ENCODE results near the gene ELP6.

The ELP6 gene

GRCh38 chr3:47536221-47536891, 22.8 kb upstream of the ELP6 start:
- no peak overlapping the region for H3K9ac ChIP-seq (ENCODE audit: low read length)
- H4K20me1 ChIP-seq (ENCODE audit: insufficient read depth, low read length), result no peaks in the 10 kb centered on the region
- H3K36me3 ChIP-seq (replicated peaks; ENCODE audit: low read depth, low read length), result no peaks in the 10 kb centered on the region
- H2AFZ ChIP-seq (ENCODE audit: low read depth, low read length), result no peak overlapping the region
- H3K4me2 ChIP-seq (ENCODE audit: low read length), result no peak overlapping the region
- no peaks in the 10 kb centered on the region for H3K9me3 ChIP-seq (ENCODE audit: insufficient read depth, low read length)
- no peak overlapping the region for H3K27ac ChIP-seq (ENCODE audit: low read length)
- H3K4me1 ChIP-seq (ENCODE audit: low read length), result peaks cover 8% of the 10 kb centered on the region; the same call in 1 of the 2 replicates
- H3K79me2 ChIP-seq (ENCODE audit: low read length), result no peaks in the 10 kb centered on the region
- TF ChIP-seq, protein P1, sequence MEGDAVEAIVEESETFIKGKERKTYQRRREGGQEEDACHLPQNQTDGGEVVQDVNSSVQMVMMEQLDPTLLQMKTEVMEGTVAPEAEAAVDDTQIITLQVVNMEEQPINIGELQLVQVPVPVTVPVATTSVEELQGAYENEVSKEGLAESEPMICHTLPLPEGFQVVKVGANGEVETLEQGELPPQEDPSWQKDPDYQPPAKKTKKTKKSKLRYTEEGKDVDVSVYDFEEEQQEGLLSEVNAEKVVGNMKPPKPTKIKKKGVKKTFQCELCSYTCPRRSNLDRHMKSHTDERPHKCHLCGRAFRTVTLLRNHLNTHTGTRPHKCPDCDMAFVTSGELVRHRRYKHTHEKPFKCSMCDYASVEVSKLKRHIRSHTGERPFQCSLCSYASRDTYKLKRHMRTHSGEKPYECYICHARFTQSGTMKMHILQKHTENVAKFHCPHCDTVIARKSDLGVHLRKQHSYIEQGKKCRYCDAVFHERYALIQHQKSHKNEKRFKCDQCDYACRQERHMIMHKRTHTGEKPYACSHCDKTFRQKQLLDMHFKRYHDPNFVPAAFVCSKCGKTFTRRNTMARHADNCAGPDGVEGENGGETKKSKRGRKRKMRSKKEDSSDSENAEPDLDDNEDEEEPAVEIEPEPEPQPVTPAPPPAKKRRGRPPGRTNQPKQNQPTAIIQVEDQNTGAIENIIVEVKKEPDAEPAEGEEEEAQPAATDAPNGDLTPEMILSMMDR (IDR thresholded peaks at IDR 0.05; ENCODE audit: low read depth, low read length), result no peak
- TF ChIP-seq EZH2phosphoT487 (IDR thresholded peaks at IDR 0.05; ENCODE audit: low read depth), result no peak
- no peaks in the 10 kb centered on the region for H3K27me3 ChIP-seq (ENCODE audit: low read depth, low read length)
- no peak overlapping the region for H3K4me3 ChIP-seq (ENCODE audit: low read length)

DNA sequence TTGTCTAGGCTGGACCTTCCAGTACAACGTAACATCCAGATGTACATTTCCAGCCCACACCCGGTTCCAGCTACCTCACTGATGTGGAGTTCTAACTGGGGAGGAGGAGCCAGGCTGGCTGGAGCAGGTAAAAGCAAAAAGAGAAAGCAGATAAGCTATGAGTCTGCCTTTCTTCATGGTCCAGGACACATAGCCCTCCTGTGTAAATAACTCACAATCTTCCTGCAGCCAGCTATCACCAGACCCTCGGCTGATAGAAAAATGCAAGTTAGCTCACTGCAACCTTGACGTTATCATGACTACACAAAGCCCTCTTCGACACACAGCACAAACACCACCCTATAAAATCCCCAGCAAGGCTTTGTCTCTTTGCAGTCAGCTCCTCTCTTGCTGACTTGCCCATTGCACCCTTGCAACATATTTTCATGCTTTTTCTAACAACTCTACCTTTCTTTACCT, 20.5 kb upstream of the ELP6 start:
- H4K20me1 ChIP-seq (ENCODE audit: insufficient read depth, low read length), result no peaks in the 10 kb centered on the region
- no peak overlapping the region for H3K4me3 ChIP-seq (ENCODE audit: low read length)
- peaks cover 8% of the 10 kb centered on the region; the same call in 1 of the 2 replicates for H3K4me1 ChIP-seq (ENCODE audit: low read length)
- no peaks in the 10 kb centered on the region for H3K36me3 ChIP-seq (replicated peaks; ENCODE audit: low read depth, low read length)
- no peaks in the 10 kb centered on the region for H3K79me2 ChIP-seq (ENCODE audit: low read length)
- no peak overlapping the region for H3K27ac ChIP-seq (ENCODE audit: low read length)
- TF ChIP-seq, protein P1 (IDR thresholded peaks at IDR 0.05; ENCODE audit: low read depth, low read length), result no peak
- TF ChIP-seq EZH2phosphoT487 (IDR thresholded peaks at IDR 0.05; ENCODE audit: low read depth), result no peak
- no peaks in the 10 kb centered on the region for H3K27me3 ChIP-seq (ENCODE audit: low read depth, low read length)
- H3K9me3 ChIP-seq (ENCODE audit: insufficient read depth, low read length), result no peaks in the 10 kb centered on the region
- no peak overlapping the region for H2AFZ ChIP-seq (ENCODE audit: low read depth, low read length)
- H3K4me2 ChIP-seq (ENCODE audit: low read length), result no peak overlapping the region
- H3K9ac ChIP-seq (ENCODE audit: low read length), result no peak overlapping the region

- H4K20me1 ChIP-seq (ENCODE audit: insufficient read depth, low read length), result no peaks in the 10 kb centered on the region
These were observed 20.0 kb upstream of the ELP6 start for GRCh38 chr3:47533481-47533880.

GRCh38 chr3:47527952-47528725, 14.6 kb upstream of the ELP6 start:
- Histone ChIP-seq H3K79me2 (ENCODE audit: low read length) (no peaks in the 10 kb centered on the region), H3K27me3 (ENCODE audit: low read depth, low read length) (no peaks in the 10 kb centered on the region), H3K27ac (ENCODE audit: low read length) (no peak overlapping the region), H3K4me3 (ENCODE audit: low read length) (no peak overlapping the region), H3K36me3 (replicated peaks; ENCODE audit: low read depth, low read length) (no peaks in the 10 kb centered on the region), H3K9me3 (ENCODE audit: insufficient read depth, low read length) (no peaks in the 10 kb centered on the region), H3K4me2 (ENCODE audit: low read length) (no peak overlapping the region), H4K20me1 (ENCODE audit: insufficient read depth, low read length) (no peaks in the 10 kb centered on the region), H3K4me1 (ENCODE audit: low read length) (no peaks in the 10 kb centered on the region), H3K9ac (ENCODE audit: low read length) (no peak overlapping the region), H2AFZ (ENCODE audit: low read depth, low read length) (no peak overlapping the region)
- TF ChIP-seq, protein P1 (IDR thresholded peaks at IDR 0.05; ENCODE audit: low read depth, low read length), result no peak
- TF ChIP-seq EZH2phosphoT487 (IDR thresholded peaks at IDR 0.05; ENCODE audit: low read depth), result no peak

More at GRCh38 chr3:47533481-47533880, 20.0 kb upstream of the ELP6 start:
- H3K9ac ChIP-seq (ENCODE audit: low read length), result no peak overlapping the region
- TF ChIP-seq, protein P1 (IDR thresholded peaks at IDR 0.05; ENCODE audit: low read depth, low read length), result no peak
- TF ChIP-seq EZH2phosphoT487 (IDR thresholded peaks at IDR 0.05; ENCODE audit: low read depth), result no peak
- H3K4me2 ChIP-seq (ENCODE audit: low read length), result no peak overlapping the region
- no peaks in the 10 kb centered on the region for H3K79me2 ChIP-seq (ENCODE audit: low read length)
- H3K36me3 ChIP-seq (replicated peaks; ENCODE audit: low read depth, low read length), result no peaks in the 10 kb centered on the region
- H2AFZ ChIP-seq (ENCODE audit: low read depth, low read length), result no peak overlapping the region
- H3K4me3 ChIP-seq (ENCODE audit: low read length), result no peak overlapping the region
- H3K27ac ChIP-seq (ENCODE audit: low read length), result no peak overlapping the region
- H3K27me3 ChIP-seq (ENCODE audit: low read depth, low read length), result no peaks in the 10 kb centered on the region
- H3K9me3 ChIP-seq (ENCODE audit: insufficient read depth, low read length), result no peaks in the 10 kb centered on the region
- H3K4me1 ChIP-seq (ENCODE audit: low read length), result peaks cover 8% of the 10 kb centered on the region; the same call in 1 of the 2 replicates
